DOHH2 (cell line): ENCODE measurements around the gene USP48.

Experiments
- H3F3A ChIP-seq: fragments of 200-600 bp; sonication (generic), shearing (Covaris generic); 2 replicates; pipeline ENCODE4 v1.6.0; 2016; ENCODE audit warnings: antibody characterized with exemption, mild to moderate bottlenecking; ENCODE audit not compliant: control insufficient read depth, insufficient read depth
- H3K27ac ChIP-seq: fragments of 200-600 bp; sonication (generic); 2 replicates; pipeline ENCODE4 v1.5.1; 2014; ENCODE audit warnings: low read depth, mild to moderate bottlenecking, low read length, moderate library complexity
- H3K27me3 ChIP-seq: fragments of 200-600 bp; sonication (generic); 2 replicates; pipeline ENCODE4 v1.6.1; 2014; ENCODE audit warnings: mild to moderate bottlenecking, low read length, mixed read lengths; ENCODE audit not compliant: control insufficient read depth
- H3K36me3 ChIP-seq: fragments of 200-600 bp; sonication (generic); 2 replicates; pipeline ENCODE4 v1.6.1; 2014; ENCODE audit warnings: mild to moderate bottlenecking, low read length, moderate library complexity, mixed read lengths; ENCODE audit not compliant: control insufficient read depth
- H3K4me1 ChIP-seq: fragments of 200-600 bp; sonication (generic); 2 replicates; pipeline ENCODE4 v1.6.1; 2014; ENCODE audit warnings: mild to moderate bottlenecking, low read length, mixed read lengths; ENCODE audit not compliant: control insufficient read depth
- H3K4me2 ChIP-seq: fragments of 200-600 bp; sonication (generic); 2 replicates; pipeline ENCODE4 v1.6.0; 2014; ENCODE audit warnings: mild to moderate bottlenecking, low read length, moderate library complexity
- H3K4me3 ChIP-seq: fragments of 200-600 bp; sonication (generic); 2 replicates; pipeline ENCODE4 v1.5.1; 2014; ENCODE audit warnings: mild to moderate bottlenecking, low read length, mixed read lengths
- H3K79me2 ChIP-seq: fragments of 200-600 bp; sonication (generic); 2 replicates; pipeline ENCODE4 v1.6.1; 2014; ENCODE audit warnings: mild to moderate bottlenecking, low read length, mixed read lengths; ENCODE audit not compliant: control insufficient read depth
- H3K9me2 ChIP-seq: fragments of 200-600 bp; sonication (generic); replicated peaks from 2 replicates; pipeline ENCODE4 v1.6.1; 2014; ENCODE audit warnings: mild to moderate bottlenecking, low read length, mixed read lengths; ENCODE audit not compliant: control insufficient read depth
- H3K9me3 ChIP-seq: fragments of 200-600 bp; sonication (generic); 2 replicates; pipeline ENCODE4 v1.6.1; 2014; ENCODE audit warnings: antibody characterized with exemption, low read length, mixed read lengths; ENCODE audit not compliant: control insufficient read depth, insufficient read depth
- H4K20me1 ChIP-seq: fragments of 200-600 bp; sonication (generic); 2 replicates; pipeline ENCODE4 v1.6.0; 2014; ENCODE audit warnings: low read depth, mild to moderate bottlenecking, antibody characterized with exemption, low read length, moderate library complexity; ENCODE audit not compliant: control insufficient read depth, insufficient read depth
- EZH2phosphoT487 ChIP-seq: fragments of 200-600 bp; sonication (generic); IDR thresholded peaks from 2 replicates; pipeline ENCODE4 v1.6.1; 2017; ENCODE audit warnings: borderline replicate concordance, mild to moderate bottlenecking, antibody characterized with exemption, low read length, moderate library complexity, mixed read lengths
- TF ChIP-seq, protein P1 (sequence below): fragments of 200-600 bp; sonication (generic); IDR thresholded peaks from one replicate; pipeline ENCODE4 v1.5.1; 2014; ENCODE audit warnings: antibody characterized with exemption, mild to moderate bottlenecking, low read depth, low read length; ENCODE audit not compliant: poor library complexity, severe bottlenecking

USP48 gene

DNA sequence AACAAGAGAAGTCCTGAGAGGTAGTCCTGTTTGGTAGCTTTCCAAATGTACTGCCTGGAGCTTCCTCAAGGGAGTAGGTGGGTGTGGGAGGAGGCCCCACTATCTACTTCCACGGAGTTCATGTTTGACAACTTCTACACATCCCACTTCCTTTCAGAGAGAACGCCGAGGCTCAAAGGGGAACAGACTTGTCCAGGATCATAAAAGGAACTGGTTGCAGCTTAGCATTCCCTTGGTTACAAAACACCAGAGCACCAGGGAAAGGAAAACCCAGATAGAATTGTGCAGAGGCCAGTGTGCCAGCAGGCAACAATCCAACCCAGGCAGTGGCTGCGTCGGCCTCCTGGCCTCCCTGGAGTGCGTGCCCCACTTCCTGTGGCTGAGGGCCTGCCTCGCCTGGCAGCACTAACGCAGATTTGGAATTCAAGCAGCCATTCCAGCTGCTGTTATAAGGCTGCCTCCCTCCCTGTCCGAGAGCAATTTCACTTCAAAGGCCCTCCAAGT is 109.6 kb downstream of the USP48 start:
- peaks cover 3% of the 10 kb centered on the region; the same call in 1 of the 2 replicates for H3F3A ChIP-seq
- H3K27ac ChIP-seq = no peak overlapping the region
- no peaks in the 10 kb centered on the region for H3K9me3 ChIP-seq
- H3K27me3 ChIP-seq = peaks cover 30% of the 10 kb centered on the region
- TF ChIP-seq, protein P1, sequence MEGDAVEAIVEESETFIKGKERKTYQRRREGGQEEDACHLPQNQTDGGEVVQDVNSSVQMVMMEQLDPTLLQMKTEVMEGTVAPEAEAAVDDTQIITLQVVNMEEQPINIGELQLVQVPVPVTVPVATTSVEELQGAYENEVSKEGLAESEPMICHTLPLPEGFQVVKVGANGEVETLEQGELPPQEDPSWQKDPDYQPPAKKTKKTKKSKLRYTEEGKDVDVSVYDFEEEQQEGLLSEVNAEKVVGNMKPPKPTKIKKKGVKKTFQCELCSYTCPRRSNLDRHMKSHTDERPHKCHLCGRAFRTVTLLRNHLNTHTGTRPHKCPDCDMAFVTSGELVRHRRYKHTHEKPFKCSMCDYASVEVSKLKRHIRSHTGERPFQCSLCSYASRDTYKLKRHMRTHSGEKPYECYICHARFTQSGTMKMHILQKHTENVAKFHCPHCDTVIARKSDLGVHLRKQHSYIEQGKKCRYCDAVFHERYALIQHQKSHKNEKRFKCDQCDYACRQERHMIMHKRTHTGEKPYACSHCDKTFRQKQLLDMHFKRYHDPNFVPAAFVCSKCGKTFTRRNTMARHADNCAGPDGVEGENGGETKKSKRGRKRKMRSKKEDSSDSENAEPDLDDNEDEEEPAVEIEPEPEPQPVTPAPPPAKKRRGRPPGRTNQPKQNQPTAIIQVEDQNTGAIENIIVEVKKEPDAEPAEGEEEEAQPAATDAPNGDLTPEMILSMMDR = no peak
- TF ChIP-seq EZH2phosphoT487 = no peak
- H3K4me1 ChIP-seq = no peaks in the 10 kb centered on the region
- H3K4me3 ChIP-seq = no peak overlapping the region
- H3K36me3 ChIP-seq = no peaks in the 10 kb centered on the region
- H3K4me2 ChIP-seq = no peak overlapping the region
- no peaks in the 10 kb centered on the region for H4K20me1 ChIP-seq
- H3K79me2 ChIP-seq = no peaks in the 10 kb centered on the region
- no peaks in the 10 kb centered on the region for H3K9me2 ChIP-seq

DNA sequence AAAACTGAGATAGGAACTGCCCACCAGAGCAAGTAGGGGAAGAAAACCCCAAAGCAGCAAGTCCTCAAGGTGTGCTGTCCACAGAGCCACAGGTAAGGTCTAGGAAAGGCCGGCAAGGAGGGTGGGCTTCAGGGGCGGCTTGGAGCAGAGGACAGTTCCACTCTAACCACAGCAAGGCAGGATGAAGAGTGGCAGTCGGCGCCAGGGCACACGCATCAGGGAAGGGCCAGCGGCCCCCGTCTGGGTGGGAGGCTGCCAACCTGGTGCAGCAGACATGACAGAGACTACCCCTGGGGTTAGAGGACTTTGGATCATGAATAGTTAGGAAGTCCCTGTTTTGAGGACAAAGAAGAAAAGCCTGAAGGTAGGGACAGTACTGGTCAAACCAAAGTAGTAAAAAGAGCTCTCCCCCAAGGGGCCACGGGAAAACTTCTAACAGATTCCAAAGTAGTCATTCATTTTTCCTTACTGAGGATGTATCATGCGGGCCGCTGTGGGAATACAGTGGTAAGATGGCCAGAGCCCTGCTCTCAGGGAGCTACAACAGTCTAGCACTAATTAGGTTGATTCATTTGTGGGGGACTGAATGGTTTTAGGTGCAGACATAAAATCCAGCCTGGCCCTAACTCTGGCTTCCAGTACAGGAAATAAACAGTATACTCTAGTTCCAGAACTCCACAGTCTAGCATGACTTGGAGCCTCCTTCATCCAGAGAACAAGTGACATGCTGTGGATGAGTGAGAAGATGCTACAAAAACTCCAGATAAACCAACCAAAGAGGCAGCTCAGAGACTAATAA is 110.3 kb downstream of the USP48 start:
- H4K20me1 ChIP-seq = no peaks in the 10 kb centered on the region
- TF ChIP-seq, protein P1 = no peak
- no peak for TF ChIP-seq EZH2phosphoT487
- H3K4me2 ChIP-seq = no peak overlapping the region
- no peak overlapping the region for H3K27ac ChIP-seq
- peaks cover 37% of the 10 kb centered on the region for H3K27me3 ChIP-seq
- peaks cover 3% of the 10 kb centered on the region; the same call in 1 of the 2 replicates for H3F3A ChIP-seq
- H3K4me3 ChIP-seq = no peak overlapping the region
- H3K9me3 ChIP-seq = no peaks in the 10 kb centered on the region
- no peaks in the 10 kb centered on the region for H3K36me3 ChIP-seq
- no peaks in the 10 kb centered on the region for H3K79me2 ChIP-seq
- no peaks in the 10 kb centered on the region for H3K4me1 ChIP-seq
- H3K9me2 ChIP-seq = no peaks in the 10 kb centered on the region

DNA sequence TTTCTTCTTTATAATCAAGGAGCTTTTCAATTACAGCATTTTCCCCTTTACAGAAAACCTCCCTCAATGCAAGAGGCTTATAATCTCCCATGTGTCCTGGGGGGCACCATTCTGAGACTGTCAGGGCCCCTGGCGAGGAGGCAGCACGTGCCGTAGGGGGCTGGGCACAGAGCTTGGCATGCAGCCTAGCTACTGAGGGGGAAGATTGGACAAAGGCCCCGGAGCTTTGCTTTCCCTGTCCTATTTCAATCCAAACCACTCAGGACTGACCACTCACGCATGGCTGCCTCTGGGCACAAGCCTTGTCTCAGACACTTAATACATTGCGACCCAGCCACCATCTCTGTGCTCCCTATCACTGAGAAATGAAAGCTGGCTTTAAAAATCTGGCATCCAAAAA is 111.0 kb downstream of the USP48 start:
- no peaks in the 10 kb centered on the region for H3K79me2 ChIP-seq
- no peaks in the 10 kb centered on the region for H3K9me2 ChIP-seq
- no peak overlapping the region for H3K27ac ChIP-seq
- no peaks in the 10 kb centered on the region for H3K4me1 ChIP-seq
- TF ChIP-seq, protein P1 = no peak
- no peak for TF ChIP-seq EZH2phosphoT487
- peaks cover 3% of the 10 kb centered on the region; the same call in 1 of the 2 replicates for H3F3A ChIP-seq
- H4K20me1 ChIP-seq = no peaks in the 10 kb centered on the region
- H3K4me3 ChIP-seq = no peak overlapping the region
- no peak overlapping the region for H3K4me2 ChIP-seq
- no peaks in the 10 kb centered on the region for H3K9me3 ChIP-seq
- no peaks in the 10 kb centered on the region for H3K36me3 ChIP-seq
- peaks cover 39% of the 10 kb centered on the region for H3K27me3 ChIP-seq
